HK-2 (cell line): ENCODE results near the gene RORC.
A peak's percentile ranks its signal among the peaks of the same experiment; 100 is the strongest.
"Not testable (repeated sequence)": the region's sequence is repeated elsewhere in the genome, so short reads cannot be mapped to it uniquely, and the experiment has no call there.

ENCODE experiments used
- DNase-seq: peaks from one replicate; pipeline ENCODE4 v3.0.0-alpha.2; 2018; ENCODE audit not compliant: unreplicated experiment

Gene RORC

GRCh38 chr1:151805066-151805820, 26.4 kb downstream of the RORC start, which contains the start of gene LINGO4:
TSS of gene LINGO4 (minus strand) at chr1:151805419. CDS start at chr1:151802704, 2,715 bp downstream.
- DNase-seq, result no peak

GRCh38 chr1:151803915-151804314, 27.7 kb downstream of the RORC start:
- DNase-seq, result no peak

- no peak for DNase-seq
Measured at GRCh38 chr1:151803164-151803563, 28.4 kb downstream of the RORC start.

- DNase-seq, result no peak
Measured at GRCh38 chr1:151802372-151802771, 29.2 kb downstream of the RORC start.

DNA sequence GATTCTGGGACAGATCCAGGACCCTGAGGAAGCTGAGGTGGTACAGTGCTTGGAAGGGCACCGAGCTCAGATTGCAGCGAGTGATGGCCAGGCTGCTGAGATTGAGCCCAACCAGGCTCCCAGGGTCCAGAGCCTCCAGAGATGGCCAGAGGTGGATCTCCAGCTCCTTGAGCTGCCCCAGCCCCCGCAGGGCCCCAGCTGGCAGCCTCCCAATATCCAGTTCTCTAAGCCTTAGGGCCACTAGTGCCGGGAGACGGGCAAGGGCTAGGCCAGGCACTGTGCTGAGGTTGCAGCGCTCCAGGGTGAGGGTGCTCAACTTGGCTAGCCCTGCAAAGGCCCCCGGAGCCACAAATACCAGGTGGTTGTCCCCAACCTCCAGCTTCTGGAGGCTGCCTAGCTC, 29.8 kb downstream of the RORC start:
- no peak for DNase-seq

DNA sequence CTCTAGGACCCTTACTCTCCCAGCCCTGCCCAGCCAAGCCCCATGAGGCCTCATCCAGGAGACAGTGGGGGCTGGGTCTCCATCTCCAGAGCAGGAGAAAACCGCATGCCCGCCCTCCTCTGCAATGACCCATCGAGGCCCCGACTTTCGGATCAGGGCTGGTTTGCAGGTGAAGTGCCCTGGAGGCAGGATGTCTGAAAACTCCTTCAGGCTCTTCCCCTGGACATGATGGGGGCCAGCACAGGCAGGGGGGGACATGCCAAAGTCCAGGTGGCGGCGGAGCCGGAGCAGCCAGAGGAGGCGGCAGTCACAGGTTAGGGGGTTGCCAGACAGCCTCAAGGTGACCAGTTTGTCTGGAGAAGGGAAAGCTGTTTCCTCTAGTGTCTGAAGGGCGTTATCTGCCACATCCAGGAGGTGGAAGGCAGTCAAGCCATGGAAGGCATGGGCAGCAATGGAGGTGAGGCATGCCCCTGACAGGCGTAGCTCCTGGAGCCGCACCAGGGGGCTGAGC, 30.2 kb downstream of the RORC start:
- DNase-seq, result no peak

DNA sequence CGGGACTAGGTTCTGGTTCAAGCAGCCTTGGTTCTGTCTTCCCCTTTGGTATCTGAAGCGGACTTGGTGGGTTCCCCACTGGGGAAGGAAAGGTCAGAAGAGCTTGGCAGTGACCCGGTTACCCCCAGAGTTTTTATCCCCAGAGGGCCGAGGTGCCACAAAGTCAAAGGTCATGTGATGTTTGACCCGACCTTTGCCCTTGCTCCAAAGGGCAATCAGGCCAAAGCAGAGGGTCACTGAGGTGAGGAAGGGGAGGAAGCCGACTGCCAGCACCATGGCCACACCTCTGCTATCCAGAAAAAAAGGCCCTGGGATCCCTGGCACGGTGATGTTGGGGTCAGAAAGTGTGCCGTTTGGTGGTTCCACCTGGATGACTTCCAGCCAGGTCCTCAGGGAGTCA, 30.8 kb downstream of the RORC start:
- DNase-seq, result no peak

DNA sequence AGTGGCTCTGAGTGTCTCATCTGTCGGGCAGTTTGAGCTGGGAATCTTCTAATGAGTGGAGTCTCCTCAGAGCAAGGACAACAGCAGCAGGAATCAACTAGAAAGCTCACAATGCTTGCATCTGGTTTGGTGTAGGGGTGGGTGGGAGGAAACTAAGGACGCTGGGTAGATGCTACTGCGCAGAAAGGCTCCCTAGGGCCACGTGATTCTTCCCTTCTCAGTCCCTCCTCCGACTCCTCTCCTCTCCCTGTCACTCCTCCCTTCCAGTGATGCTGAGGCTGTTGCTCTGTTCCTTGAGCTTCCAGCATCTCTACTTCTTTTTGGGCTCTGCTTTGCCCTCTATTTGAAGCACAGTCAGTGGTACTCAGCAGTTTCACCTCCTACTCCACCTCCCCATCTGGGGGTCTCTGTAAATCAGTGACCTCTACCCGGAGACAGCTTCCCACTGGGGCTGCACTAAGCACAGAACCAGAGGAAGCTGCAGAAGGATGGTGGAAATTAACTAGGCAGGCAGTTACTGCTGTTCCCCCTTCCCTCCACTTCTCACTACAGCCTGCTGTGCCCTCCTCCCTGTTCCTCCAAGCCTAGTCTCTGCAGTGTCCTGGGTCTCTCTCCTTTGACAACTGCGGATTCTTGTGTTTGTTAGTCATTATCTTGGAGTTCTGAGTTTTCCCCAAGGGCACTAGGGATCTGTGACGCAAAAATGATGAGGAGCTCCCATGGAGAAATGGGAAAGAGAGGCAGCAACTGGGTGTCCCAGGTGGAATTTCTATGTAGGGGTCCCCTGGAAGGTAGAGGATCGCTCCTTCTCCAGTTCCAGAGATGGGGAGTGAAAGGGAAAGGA, 32.2 kb downstream of the RORC start:
- DNase-seq, result no peak

DNA sequence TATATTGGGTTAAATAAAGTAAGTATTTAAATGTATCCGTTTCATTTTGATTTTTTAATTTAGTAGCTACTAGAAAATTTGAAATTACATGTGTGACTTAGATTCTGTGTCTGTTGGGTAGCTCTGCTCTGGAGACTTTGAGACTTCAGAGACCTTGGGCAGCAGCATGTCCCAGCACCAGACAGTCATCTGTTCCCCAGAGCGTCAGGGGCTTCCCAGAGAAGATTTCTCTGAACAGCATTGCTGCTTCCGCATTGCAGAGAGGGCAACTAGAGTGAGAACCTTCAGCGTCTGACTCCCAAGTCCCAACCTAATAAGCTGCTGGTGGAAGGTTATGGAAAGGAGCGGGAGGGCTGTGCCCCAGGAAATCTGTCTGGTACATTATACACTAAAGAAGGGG, 33.0 kb downstream of the RORC start:
- no peak for DNase-seq

GRCh38 chr1:151790940-151791651, 40.5 kb downstream of the RORC start:
- DNase-seq, result peak; percentile 41

- peak; percentile 99 for DNase-seq
Measured at GRCh38 chr1:151790071-151790939, 41.3 kb downstream of the RORC start, which contains the start of gene TDRKH. TSS of gene TDRKH (minus strand) at chr1:151790500. CDS start at chr1:151783022, 7,478 bp downstream.

- DNase-seq, result no peak
Measured at GRCh38 chr1:151787689-151788088, 43.9 kb downstream of the RORC start.

DNA sequence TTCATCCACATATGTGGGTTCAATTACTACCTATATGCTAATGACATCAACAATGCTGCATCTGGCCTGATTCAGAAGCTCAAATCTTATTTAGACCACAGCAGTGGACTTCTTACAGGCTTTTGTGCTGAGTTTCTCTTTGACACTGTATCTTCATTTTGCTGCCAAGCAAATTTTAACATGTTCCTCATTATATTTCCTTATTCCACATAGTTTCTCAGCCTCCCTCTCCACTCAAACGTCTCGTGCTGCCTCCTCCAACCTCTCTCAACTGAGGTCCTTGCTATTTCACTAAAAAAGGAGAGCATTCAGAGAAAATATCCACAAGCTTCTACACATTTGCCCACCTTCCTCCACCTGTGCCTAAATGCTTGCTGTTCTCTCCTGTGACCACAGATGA, 47.8 kb downstream of the RORC start:
- no peak for DNase-seq

DNA sequence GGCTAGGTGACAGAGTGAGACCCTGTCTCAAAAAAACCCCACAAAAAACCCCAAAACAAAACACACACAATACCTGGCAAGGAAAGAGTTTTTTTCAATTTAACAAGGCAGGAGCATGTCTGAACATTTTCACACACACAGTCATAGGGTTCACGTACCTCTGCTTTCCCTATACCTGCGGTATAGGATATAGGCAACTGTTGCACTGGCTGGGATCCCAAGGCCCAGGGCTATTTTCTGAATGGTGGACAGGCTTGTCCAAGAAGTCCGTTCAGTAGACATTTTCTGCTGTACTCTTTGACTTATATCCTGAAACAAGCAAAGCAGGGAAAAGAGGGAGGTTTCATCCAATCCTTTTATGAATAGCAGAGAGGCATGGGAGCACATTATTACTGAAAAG, 48.9 kb downstream of the RORC start:
- no peak for DNase-seq

DNA sequence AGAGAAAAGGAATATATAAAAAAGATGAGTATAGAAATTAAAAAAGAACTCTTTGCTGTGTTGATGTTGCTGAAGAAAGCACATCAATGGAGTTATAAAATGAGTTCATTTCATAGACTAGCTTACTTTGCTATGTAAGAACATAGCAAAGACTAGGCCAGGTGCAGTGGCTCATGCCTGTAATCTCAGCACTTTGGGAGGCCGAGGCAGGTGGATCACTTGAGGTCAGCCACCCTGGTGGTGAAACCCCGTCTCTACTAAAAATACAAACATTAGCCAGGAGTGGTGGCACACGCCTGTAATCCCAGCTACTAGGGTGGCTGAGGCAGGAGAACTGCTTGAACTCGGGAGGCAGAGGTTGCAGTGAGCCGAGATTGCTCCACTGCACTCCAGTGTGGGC, 49.6 kb downstream of the RORC start:
- DNase-seq, result not testable (repeated sequence)

DNA sequence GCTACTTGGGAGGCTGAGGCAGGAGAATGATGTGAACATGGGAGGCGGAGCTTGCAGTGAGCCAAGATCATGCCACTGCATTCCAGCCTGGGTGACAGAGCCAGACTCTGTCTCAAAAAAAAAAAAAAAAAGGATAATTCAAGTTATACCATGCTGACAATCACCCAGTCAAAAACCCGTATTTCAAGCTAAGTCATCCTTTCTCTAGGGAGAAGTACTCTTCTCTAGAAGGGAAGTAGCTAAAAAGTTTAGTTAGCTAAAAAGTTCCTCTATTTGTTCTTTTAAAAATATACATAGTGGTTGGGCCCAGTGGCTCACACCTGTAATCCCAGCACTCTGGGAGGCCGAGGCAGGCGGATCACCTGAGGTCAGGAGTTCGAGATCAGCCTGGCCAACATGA, 50.9 kb downstream of the RORC start:
- not testable (repeated sequence) for DNase-seq

- DNase-seq, result no peak
Measured at GRCh38 chr1:151779852-151780251, 51.8 kb downstream of the RORC start.

GRCh38 chr1:151777317-151777716, 54.3 kb downstream of the RORC start:
- DNase-seq, result no peak

DNA sequence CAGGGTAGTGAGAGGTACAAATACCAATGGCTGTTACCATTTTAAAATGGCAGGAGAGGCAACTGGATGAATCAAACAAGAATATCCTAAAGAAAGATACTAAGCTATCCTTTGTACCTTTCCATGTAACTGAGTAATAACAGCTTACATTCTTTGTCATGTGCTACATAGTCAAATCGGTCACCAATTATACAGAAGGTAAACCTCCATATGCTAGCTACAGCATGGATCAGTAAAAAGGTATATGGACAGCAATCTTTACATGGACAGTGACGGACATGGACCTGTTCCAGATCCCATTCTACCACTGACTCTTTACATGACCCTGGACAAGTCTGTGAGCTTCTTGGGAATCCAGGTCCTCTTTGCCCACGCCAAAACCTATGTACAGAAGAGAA, 54.9 kb downstream of the RORC start:
- DNase-seq, result no peak

DNA sequence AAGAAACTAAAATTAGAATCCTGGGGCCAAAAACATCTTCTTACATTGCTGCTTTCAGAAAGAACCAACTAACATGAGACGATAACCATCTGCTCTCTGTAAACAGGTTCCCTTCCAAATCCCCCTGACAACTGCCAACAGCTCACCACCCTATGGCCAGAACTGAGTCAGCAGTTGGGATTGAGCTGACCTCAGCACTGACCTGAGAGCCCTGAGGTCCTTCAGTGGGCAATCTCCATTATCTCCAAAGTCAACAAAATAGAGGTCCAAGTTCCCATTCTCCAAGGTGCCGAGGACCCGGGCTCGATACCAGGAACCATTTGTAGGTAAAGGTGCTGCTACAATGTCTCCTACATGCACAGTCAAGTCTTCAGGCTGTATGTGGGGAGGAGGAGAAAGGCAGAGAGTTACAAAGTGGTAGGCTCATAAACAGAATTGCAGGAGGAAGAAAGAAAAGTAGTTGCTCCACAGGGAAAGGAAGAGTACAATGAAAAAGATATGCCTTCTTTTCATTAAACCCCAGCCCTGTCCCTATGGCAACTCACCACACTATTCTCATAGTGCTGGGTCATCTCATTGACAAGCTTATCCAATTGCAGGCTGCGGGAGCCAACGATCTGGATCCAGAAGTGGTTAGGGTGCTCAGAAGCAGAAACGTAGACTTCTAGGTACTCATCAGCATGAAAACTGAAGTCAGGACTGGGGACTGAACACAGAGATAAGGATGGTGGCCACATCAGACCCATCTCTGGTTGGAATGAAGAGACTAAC, 55.5 kb downstream of the RORC start:
- no peak for DNase-seq
